Stimulated activated CD4-positive, alpha-beta T cell treated with anti-CD3 and anti-CD28 coated beads, Interleukin-1b, Interleukin-23, amount 100 ng/mL, for 24 hours (primary cell): ENCODE results near the gene SS18.

Source experiments
- DNase-seq, 4 experiments: peaks; one replicate each; pipeline ENCODE4 v3.0.0-alpha.2; 2020; ENCODE audit warnings: low read depth in 4 of 4, low spot score in 1 of 4

The SS18 gene

GRCh38 chr18:26003817-26004216, 86.6 kb downstream of the SS18 start:
- DNase-seq: no peak

DNA sequence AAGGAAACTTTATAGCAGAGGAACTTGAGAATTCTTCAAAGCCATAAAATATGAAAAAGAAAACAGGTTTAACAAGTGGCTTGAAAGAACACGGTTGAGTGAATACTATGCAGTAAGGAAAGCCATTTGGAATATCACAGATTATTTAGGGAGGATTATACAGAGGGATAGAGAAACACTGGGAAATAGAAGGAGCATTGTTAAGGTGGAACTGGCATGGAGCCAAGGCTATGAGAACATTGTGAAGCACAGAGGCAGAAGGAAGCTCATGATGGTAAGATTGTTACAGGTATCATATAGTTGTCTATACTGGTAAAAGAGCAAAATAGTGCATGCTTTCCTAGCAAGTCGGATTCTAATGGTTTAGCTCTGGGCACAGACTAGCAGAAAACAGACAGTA, 87.1 kb downstream of the SS18 start:
- no peak for DNase-seq

DNA sequence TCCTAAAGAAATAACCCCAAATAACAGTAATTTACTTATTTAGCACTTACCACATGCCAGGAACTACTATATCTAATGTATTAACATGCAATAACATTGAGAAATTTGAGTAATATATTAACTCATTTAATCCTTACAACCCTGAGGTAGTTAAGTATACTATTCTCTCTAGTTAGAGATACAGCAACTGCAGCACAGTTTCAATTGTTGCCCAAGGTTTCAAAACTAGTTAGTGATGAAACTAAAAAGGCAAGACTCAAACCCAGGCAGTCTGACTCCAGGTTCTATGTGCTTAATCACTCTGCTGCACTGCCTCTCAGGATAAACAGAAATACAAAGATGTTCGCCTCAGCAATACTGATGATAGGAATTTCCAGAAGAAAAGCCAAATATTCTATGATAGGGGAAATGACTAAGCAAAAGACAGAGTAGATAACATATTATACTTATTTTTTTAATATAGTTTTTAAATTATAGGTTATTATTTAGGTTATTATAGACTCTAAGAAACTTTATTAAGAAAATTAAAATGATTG, 88.0 kb downstream of the SS18 start:
- DNase-seq: no peak

DNA sequence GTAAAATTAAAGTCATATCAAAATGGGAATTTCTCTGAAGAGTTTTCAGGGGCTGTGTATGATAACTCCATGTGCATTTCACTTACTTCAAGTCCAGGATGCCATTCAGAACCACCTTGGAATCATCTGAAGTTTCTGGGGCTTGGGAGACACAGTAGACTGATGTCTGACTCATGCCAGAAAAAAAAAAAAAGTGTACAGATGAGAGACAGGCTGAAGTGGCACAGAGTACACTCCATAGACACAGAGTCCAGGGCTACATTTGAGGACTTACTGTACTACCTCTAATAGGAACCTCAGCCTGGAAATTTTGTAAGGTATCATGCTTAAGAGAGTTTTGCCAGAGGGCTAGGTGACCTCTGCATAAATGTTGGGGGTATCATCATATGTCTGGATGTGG, 92.0 kb downstream of the SS18 start:
- no peak for DNase-seq

DNA sequence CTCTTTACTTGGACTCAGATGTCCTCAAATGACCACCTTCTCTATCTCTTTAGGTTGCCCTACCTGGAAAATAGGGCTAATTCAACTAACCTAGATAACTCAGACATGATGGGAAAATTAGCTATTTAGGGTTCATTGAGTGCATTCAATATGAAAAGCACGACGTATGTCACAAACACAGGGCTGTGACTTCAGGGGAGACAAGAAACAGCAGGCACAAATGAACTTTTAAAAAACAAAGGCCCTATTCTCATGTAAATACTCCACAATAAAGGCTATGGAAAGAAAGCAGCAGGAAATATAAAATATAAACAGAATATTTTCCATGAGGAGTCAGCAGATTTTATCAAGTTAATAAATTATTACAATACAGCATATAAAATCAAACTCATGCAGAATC, 97.8 kb downstream of the SS18 start:
- no peak for DNase-seq

- no peak for DNase-seq
These were observed 99.9 kb downstream of the SS18 start for GRCh38 chr18:25990473-25990872.

GRCh38 chr18:25985707-25986394, 104.6 kb downstream of the SS18 start:
- DNase-seq: no peak

GRCh38 chr18:25983730-25984129, 106.7 kb downstream of the SS18 start:
- DNase-seq: no peak

GRCh38 chr18:25982961-25983360, 107.5 kb downstream of the SS18 start:
- DNase-seq: no peak

GRCh38 chr18:25982153-25982552, 108.3 kb downstream of the SS18 start:
- no peak for DNase-seq

GRCh38 chr18:25979369-25980040, 110.9 kb downstream of the SS18 start:
- no peak for DNase-seq

- DNase-seq: no peak
These were observed 113.9 kb downstream of the SS18 start for GRCh38 chr18:25976554-25976953.

GRCh38 chr18:25974630-25975077, 115.8 kb downstream of the SS18 start:
- DNase-seq: no peak
